Stimulated activated CD4-positive, alpha-beta T cell treated with anti-CD3 and anti-CD28 coated beads, TNF-alpha, amount 100 ng/mL, for 4 hours (primary cell): ENCODE data around the gene QPRT.
"Not testable (repeated sequence)": the region's sequence is repeated elsewhere in the genome, so short reads cannot be mapped to it uniquely, and the experiment has no call there.

Experiments
- DNase-seq, 3 experiments: peaks; one replicate each; pipeline ENCODE4 v3.0.0-alpha.2; 2020; ENCODE audit warnings: low read depth in 3 of 3

The QPRT gene

GRCh38 chr16:29717113-29717512 is 38.1 kb downstream of the QPRT start:
- no peak for DNase-seq

- no peak for DNase-seq
These were observed 40.1 kb downstream of the QPRT start for GRCh38 chr16:29719063-29719462.

- no peak for DNase-seq
These were observed 41.7 kb downstream of the QPRT start for GRCh38 chr16:29720703-29721102.

GRCh38 chr16:29721167-29721879 is 42.3 kb downstream of the QPRT start:
- DNase-seq = not testable (repeated sequence)

- DNase-seq = no peak
These were observed 47.9 kb downstream of the QPRT start for GRCh38 chr16:29726845-29727377.

GRCh38 chr16:29727452-29727851 is 48.5 kb downstream of the QPRT start:
- DNase-seq = no peak

- no peak for DNase-seq
These were observed 50.1 kb downstream of the QPRT start for GRCh38 chr16:29729116-29729521.

GRCh38 chr16:29730649-29731048 is 51.7 kb downstream of the QPRT start:
- DNase-seq = no peak

- DNase-seq = not testable (repeated sequence)
These were observed 53.0 kb downstream of the QPRT start for GRCh38 chr16:29731768-29732601.

GRCh38 chr16:29734786-29735185 is 55.8 kb downstream of the QPRT start:
- no peak for DNase-seq

GRCh38 chr16:29736112-29736511 is 57.1 kb downstream of the QPRT start:
- DNase-seq = no peak

- DNase-seq = no peak
These were observed 57.8 kb downstream of the QPRT start for GRCh38 chr16:29736764-29737163.

GRCh38 chr16:29737713-29738112 is 58.7 kb downstream of the QPRT start:
- DNase-seq = no peak

GRCh38 chr16:29738514-29738913 is 59.5 kb downstream of the QPRT start:
- peak in 1 of 3 experiments; percentile 35 for DNase-seq

GRCh38 chr16:29739927-29740629 is 61.1 kb downstream of the QPRT start:
- DNase-seq = not testable (repeated sequence)

- not testable (repeated sequence) for DNase-seq
These were observed 61.6 kb downstream of the QPRT start for GRCh38 chr16:29740630-29741015.

GRCh38 chr16:29742683-29743275 is 63.8 kb downstream of the QPRT start:
- DNase-seq = no peak

- DNase-seq = no peak
These were observed 64.5 kb downstream of the QPRT start for GRCh38 chr16:29743475-29743826.

GRCh38 chr16:29743827-29744531 is 65.0 kb downstream of the QPRT start:
- no peak for DNase-seq

GRCh38 chr16:29744541-29745101 is 65.6 kb downstream of the QPRT start:
- no peak for DNase-seq
